GM21423 (cell line): ENCODE results near the gene CGREF1.

Experiments used
- ATAC-seq: cut with Tn5 transposase; IDR thresholded peaks from one replicate; pipeline ENCODE4 v1.9.1; 2021; ENCODE audit warnings: mild to moderate bottlenecking, moderate library complexity; ENCODE audit not compliant: unreplicated experiment

Gene CGREF1

DNA sequence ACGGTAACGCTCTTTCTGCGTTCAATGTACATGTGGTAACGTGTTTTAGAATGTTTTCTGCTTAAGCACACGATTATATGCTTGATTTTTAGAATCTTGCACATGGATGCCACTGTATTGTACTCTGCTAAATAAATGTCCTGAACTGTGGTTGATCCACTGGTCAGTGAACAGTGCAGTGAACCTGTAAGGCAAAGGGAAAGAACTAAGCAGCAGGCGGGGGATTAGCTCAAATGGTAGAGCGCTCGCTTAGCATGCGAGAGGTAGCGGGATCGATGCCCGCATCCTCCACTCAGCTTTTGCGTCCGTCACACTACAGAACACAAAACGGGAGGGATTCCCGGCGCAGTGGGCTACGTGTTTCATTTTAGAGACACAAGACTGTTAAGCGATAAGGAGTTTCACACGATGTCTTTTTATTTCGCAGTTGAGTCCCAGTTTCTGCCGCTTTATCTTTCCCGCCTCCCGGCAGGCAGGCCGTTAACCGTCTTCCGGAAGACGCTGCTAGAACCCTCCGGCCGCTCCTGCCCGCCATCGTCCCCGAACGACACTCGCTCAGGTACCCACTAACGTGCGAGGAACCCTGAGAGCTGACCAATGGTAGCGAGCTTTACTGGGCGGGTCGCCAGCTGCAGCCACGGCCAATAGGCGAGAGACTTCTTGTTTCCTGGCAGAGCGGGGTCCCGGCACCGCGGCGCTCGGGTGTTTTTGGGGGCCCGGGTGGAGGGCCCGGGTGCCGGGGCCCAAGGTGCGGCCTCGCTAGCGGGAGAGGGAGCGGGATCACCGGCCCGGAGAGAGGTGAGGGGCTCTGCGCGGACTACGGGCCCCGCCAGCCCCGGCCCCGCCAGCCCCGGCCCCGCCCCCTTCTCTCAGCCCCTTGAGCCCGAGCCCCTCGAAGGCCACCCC, 67.7 kb downstream of the CGREF1 start, which contains the start of gene AGBL5:
TSS of gene AGBL5 (plus strand) at position 673 of the 906 bp plus-strand sequence. CDS start 1,291 bp downstream, outside the sequence.
- peak; percentile 68 for ATAC-seq
